ENCODE data around the gene CBFA2T3.

DNA sequence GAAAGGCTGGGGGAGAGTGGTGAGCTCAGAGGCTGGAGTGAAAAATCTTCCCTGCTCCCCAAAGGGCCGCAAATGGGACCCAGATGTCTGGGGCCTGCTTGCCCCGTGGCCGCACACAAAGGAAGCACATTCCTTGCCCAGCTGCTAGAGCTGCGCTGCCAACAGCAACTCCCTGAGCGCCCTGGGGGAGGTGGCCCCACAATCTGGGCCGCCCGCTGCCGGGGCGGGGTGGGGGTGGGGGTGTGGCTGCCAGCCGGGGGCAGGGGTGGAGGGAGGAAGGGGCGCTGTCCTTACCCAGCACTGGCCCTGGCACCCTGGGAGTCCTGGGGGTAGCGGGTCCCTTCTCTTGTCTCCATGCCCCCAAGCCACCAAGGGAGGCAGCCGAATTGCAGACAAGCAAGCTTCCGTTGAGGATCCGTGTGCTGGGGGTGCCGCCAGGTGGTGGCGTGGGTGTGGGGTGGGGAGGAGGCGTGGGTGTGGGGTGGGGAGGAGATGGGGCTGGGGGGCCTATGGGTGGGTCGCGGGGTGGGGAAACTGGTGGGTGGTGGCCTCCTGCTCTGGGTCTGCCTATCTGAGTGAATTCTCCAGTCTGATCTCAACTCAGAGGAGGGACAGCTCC is 62.1 kb downstream of the CBFA2T3 start:
- no peak for TF ChIP-seq ZNF24 (tag by site-specific recombination; IDR thresholded peaks at IDR 0.05)
- no peak for TF ChIP-seq ZNF221 (tag by site-specific recombination; IDR thresholded peaks at IDR 0.05; ENCODE audit: borderline replicate concordance)
- TF ChIP-seq ZNF776 (tag by site-specific recombination; IDR thresholded peaks at IDR 0.05; ENCODE audit: borderline replicate concordance): no peak
- TF ChIP-seq, protein P1, sequence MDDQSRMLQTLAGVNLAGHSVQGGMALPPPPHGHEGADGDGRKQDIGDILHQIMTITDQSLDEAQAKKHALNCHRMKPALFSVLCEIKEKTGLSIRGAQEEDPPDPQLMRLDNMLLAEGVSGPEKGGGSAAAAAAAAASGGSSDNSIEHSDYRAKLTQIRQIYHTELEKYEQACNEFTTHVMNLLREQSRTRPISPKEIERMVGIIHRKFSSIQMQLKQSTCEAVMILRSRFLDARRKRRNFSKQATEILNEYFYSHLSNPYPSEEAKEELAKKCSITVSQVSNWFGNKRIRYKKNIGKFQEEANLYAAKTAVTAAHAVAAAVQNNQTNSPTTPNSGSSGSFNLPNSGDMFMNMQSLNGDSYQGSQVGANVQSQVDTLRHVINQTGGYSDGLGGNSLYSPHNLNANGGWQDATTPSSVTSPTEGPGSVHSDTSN (CRISPR knock-in tag; IDR thresholded peaks at IDR 0.05): no peak
- TF ChIP-seq ZBTB21 (tag by site-specific recombination; IDR thresholded peaks at IDR 0.05): no peak
- TF ChIP-seq YY1 (tag by site-specific recombination; IDR thresholded peaks at IDR 0.05): no peak
- TF ChIP-seq, protein P2, sequence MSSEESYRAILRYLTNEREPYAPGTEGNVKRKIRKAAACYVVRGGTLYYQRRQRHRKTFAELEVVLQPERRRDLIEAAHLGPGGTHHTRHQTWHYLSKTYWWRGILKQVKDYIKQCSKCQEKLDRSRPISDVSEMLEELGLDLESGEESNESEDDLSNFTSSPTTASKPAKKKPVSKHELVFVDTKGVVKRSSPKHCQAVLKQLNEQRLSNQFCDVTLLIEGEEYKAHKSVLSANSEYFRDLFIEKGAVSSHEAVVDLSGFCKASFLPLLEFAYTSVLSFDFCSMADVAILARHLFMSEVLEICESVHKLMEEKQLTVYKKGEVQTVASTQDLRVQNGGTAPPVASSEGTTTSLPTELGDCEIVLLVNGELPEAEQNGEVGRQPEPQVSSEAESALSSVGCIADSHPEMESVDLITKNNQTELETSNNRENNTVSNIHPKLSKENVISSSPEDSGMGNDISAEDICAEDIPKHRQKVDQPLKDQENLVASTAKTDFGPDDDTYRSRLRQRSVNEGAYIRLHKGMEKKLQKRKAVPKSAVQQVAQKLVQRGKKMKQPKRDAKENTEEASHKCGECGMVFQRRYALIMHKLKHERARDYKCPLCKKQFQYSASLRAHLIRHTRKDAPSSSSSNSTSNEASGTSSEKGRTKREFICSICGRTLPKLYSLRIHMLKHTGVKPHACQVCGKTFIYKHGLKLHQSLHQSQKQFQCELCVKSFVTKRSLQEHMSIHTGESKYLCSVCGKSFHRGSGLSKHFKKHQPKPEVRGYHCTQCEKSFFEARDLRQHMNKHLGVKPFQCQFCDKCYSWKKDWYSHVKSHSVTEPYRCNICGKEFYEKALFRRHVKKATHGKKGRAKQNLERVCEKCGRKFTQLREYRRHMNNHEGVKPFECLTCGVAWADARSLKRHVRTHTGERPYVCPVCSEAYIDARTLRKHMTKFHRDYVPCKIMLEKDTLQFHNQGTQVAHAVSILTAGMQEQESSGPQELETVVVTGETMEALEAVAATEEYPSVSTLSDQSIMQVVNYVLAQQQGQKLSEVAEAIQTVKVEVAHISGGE (tag by site-specific recombination; conservative IDR thresholded peaks at IDR 0.05; ENCODE audit: low read depth): no peak
- TF ChIP-seq, protein P3, sequence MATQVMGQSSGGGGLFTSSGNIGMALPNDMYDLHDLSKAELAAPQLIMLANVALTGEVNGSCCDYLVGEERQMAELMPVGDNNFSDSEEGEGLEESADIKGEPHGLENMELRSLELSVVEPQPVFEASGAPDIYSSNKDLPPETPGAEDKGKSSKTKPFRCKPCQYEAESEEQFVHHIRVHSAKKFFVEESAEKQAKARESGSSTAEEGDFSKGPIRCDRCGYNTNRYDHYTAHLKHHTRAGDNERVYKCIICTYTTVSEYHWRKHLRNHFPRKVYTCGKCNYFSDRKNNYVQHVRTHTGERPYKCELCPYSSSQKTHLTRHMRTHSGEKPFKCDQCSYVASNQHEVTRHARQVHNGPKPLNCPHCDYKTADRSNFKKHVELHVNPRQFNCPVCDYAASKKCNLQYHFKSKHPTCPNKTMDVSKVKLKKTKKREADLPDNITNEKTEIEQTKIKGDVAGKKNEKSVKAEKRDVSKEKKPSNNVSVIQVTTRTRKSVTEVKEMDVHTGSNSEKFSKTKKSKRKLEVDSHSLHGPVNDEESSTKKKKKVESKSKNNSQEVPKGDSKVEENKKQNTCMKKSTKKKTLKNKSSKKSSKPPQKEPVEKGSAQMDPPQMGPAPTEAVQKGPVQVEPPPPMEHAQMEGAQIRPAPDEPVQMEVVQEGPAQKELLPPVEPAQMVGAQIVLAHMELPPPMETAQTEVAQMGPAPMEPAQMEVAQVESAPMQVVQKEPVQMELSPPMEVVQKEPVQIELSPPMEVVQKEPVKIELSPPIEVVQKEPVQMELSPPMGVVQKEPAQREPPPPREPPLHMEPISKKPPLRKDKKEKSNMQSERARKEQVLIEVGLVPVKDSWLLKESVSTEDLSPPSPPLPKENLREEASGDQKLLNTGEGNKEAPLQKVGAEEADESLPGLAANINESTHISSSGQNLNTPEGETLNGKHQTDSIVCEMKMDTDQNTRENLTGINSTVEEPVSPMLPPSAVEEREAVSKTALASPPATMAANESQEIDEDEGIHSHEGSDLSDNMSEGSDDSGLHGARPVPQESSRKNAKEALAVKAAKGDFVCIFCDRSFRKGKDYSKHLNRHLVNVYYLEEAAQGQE (tag by site-specific recombination; IDR thresholded peaks at IDR 0.05): no peak
- no peak for TF ChIP-seq ZNF777 (tag by site-specific recombination; IDR thresholded peaks at IDR 0.05; ENCODE audit: borderline replicate concordance)

Data from HEK293 (cell line).